Measurements from ENCODE around the gene MAN1C1.
A peak's percentile ranks its signal among the peaks of the same experiment; 100 is the strongest.

The MAN1C1 gene

GRCh38 chr1:25573961-25574360, 42.6 kb upstream of the MAN1C1 start:
- no peak overlapping the region for H3K4me3 Mint-ChIP-seq
- H3K4me1 Mint-ChIP-seq = peaks cover 27% of the 10 kb centered on the region
- peaks cover 42% of the 10 kb centered on the region for H3K27me3 Mint-ChIP-seq (ENCODE audit: low read depth)
- no peak for TF ChIP-seq CTCF (IDR thresholded peaks at IDR 0.05; ENCODE audit: unreplicated experiment in 3 of 3)
- H3K36me3 Mint-ChIP-seq (ENCODE audit: low read depth) = no peaks in the 10 kb centered on the region
- H3K27ac Mint-ChIP-seq = no peak overlapping the region
- no peaks in the 10 kb centered on the region for H3K9me3 Mint-ChIP-seq

- Mint-ChIP-seq H3K27ac (no peak overlapping the region), H3K36me3 (ENCODE audit: low read depth) (no peaks in the 10 kb centered on the region), H3K9me3 (no peaks in the 10 kb centered on the region), H3K4me3 (no peak overlapping the region), H3K4me1 (peaks cover 29% of the 10 kb centered on the region), H3K27me3 (ENCODE audit: low read depth) (peaks cover 43% of the 10 kb centered on the region)
- TF ChIP-seq CTCF (IDR thresholded peaks at IDR 0.05; ENCODE audit: unreplicated experiment in 3 of 3) = no peak
Observed at GRCh38 chr1:25575191-25575590, 41.4 kb upstream of the MAN1C1 start.

- no peaks in the 10 kb centered on the region for H3K9me3 Mint-ChIP-seq
Observed at GRCh38 chr1:25576459-25577133, 40.0 kb upstream of the MAN1C1 start.

GRCh38 chr1:25577134-25577920, 39.3 kb upstream of the MAN1C1 start:
- H3K9me3 Mint-ChIP-seq = no peaks in the 10 kb centered on the region
- H3K27me3 Mint-ChIP-seq (ENCODE audit: low read depth) = peaks cover 35% of the 10 kb centered on the region
- no peaks in the 10 kb centered on the region for H3K36me3 Mint-ChIP-seq (ENCODE audit: low read depth)
- H3K27ac Mint-ChIP-seq = no peak overlapping the region
- no peak overlapping the region for H3K4me3 Mint-ChIP-seq
- TF ChIP-seq CTCF (IDR thresholded peaks at IDR 0.05; ENCODE audit: unreplicated experiment in 3 of 3) = no peak
- peaks cover 35% of the 10 kb centered on the region for H3K4me1 Mint-ChIP-seq

More at GRCh38 chr1:25576459-25577133, 40.0 kb upstream of the MAN1C1 start:
- no peak for TF ChIP-seq CTCF (IDR thresholded peaks at IDR 0.05; ENCODE audit: unreplicated experiment in 3 of 3)
- peaks cover 35% of the 10 kb centered on the region for H3K27me3 Mint-ChIP-seq (ENCODE audit: low read depth)
- H3K4me1 Mint-ChIP-seq = peaks cover 35% of the 10 kb centered on the region
- H3K36me3 Mint-ChIP-seq (ENCODE audit: low read depth) = no peaks in the 10 kb centered on the region
- H3K27ac Mint-ChIP-seq = no peak overlapping the region
- H3K4me3 Mint-ChIP-seq = no peak overlapping the region

GRCh38 chr1:25579292-25580252, 37.0 kb upstream of the MAN1C1 start:
- no peak for TF ChIP-seq CTCF (IDR thresholded peaks at IDR 0.05; ENCODE audit: unreplicated experiment in 3 of 3)
- Mint-ChIP-seq H3K36me3 (ENCODE audit: low read depth) (peaks cover 4% of the 10 kb centered on the region), H3K27ac (peak overlapping the region in 2 of 3 experiments; percentile 57 to 84), H3K9me3 (peaks cover 8% of the 10 kb centered on the region), H3K4me1 (peaks cover 45% of the 10 kb centered on the region), H3K4me3 (peak overlapping the region in 1 of 3 experiments; percentile 53), H3K27me3 (ENCODE audit: low read depth) (peaks cover 22% of the 10 kb centered on the region)

All from nephron (organoid).